Tibial nerve (tissue), 4 donors: ENCODE data around the gene ZNF135.

ENCODE experiments used
- EP300 ChIP-seq, 2 donors: sonication (generic); formaldehyde crosslinking; IDR thresholded peaks; one replicate each; pipeline ENCODE4 v1.6.1; 2017; ENCODE audit warnings: antibody characterized with exemption in 2 of 2, mild to moderate bottlenecking in 1 of 2
- POLR2A ChIP-seq, 2 donors: fragments of 450-650 bp; IDR thresholded peaks; one replicate each; pipeline ENCODE4 v1.6.1; 2017; ENCODE audit warnings: antibody characterized with exemption in 2 of 2, mild to moderate bottlenecking in 2 of 2, moderate library complexity in 2 of 2
- TF ChIP-seq, protein P1 (sequence below), 5 experiments: fragments of 200-600 bp in 3 of 5; fragments of 450-650 bp in 2 of 5; sonication (generic) in 3 of 5; IDR thresholded peaks; one replicate each; pipeline ENCODE4 v1.5.1; 2016 to 2019; ENCODE audit warnings: antibody characterized with exemption in 5 of 5, mild to moderate bottlenecking in 3 of 5, moderate library complexity in 2 of 5

DNA sequence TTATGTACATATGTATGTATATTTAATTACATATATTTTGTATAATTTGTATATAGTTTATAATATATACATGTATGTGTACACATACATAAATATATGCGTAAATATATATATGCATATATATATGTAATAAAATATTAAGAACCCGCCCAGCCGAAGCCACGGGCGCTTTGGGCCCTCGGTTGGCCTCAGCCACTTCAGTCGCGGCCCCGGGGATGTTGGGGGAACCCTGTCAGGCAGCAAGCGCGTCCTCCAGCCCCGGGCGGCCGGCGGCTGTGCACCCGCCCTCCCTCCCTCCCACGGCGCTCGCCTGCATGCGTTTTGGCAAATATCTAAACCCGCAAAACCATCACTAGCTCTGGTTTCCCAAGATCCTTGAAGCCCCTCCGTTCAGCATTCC is 48.6 kb upstream of the ZNF135 start:
- TF ChIP-seq, protein P1, sequence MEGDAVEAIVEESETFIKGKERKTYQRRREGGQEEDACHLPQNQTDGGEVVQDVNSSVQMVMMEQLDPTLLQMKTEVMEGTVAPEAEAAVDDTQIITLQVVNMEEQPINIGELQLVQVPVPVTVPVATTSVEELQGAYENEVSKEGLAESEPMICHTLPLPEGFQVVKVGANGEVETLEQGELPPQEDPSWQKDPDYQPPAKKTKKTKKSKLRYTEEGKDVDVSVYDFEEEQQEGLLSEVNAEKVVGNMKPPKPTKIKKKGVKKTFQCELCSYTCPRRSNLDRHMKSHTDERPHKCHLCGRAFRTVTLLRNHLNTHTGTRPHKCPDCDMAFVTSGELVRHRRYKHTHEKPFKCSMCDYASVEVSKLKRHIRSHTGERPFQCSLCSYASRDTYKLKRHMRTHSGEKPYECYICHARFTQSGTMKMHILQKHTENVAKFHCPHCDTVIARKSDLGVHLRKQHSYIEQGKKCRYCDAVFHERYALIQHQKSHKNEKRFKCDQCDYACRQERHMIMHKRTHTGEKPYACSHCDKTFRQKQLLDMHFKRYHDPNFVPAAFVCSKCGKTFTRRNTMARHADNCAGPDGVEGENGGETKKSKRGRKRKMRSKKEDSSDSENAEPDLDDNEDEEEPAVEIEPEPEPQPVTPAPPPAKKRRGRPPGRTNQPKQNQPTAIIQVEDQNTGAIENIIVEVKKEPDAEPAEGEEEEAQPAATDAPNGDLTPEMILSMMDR (IDR thresholded peaks at IDR 0.05): no peak
- TF ChIP-seq POLR2A (IDR thresholded peaks at IDR 0.05): no peak
- TF ChIP-seq EP300 (IDR thresholded peaks at IDR 0.05): no peak
